ENCODE measurements around the gene SLC13A3.

Gene SLC13A3

DNA sequence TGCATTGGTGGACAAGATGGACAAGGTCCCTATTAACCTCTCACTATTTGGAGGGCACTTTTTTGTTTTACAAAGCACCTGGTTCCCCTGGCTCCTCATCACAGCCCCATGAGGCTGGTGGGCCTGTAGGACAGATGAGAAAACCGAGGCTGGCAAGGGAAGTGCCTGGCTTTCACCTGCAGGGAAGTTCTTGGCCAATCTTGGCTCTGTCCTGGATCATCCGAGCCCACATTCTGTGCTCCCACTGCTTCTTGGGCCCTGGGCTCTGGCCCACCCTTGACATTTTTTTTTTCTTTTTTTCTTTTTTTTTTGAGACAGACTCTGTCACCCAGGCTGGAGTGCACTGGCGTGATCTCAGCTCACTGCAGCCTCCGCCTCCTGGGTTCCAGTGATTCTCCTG, 14.7 kb downstream of the SLC13A3 start:
- DNase-seq (ENCODE audit: low spot score): no peak

DNA sequence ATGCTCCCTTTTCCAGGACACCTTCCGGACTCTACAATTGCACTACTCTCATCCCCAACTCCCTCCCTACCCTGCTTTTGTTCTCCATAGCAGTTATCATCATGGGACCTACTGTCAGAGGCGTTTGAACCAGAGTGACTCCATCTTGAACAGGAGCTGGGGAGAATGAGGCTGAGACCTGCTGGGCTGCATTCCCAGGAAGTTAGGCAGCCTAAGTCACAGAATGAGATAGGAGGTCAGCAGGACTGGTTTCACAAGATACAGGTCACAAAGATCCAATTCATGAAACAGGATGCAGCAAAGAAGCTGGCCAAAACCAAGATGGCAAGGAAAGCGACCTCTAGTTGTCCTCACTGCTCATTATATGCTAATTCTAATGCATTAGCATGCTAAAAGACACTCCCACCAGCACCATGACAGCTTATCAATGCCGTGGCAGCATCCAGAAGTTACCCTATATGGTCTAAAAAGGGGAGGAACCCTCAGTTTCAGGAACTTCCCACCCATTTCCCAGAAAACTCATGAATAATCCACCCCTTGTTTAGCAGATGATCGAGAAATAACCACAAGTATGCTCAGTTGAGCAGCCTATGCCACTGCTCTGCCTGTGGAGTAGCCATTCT, 15.6 kb downstream of the SLC13A3 start:
- DNase-seq (ENCODE audit: low spot score): no peak

DNA sequence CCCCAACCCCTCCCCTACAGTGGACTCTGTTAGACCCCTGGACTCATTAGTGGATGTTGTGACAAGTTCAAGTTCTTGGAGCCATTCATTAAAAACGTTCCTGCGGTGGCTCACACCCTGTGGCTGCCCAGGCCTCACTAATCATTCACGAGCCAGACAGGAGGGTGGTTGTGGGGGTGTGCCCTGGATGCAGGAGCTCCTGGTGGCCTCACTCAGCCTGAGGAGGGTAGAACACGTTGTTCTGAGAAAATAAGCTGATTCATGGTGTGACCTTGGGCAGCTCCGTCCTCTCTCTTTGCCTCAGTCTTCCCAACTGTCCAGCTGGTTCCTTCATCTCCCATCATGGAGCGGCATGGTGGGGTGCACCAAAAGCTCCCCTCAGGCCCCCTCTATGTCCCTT, 16.7 kb downstream of the SLC13A3 start:
- no peak for DNase-seq (ENCODE audit: low spot score)

DNA sequence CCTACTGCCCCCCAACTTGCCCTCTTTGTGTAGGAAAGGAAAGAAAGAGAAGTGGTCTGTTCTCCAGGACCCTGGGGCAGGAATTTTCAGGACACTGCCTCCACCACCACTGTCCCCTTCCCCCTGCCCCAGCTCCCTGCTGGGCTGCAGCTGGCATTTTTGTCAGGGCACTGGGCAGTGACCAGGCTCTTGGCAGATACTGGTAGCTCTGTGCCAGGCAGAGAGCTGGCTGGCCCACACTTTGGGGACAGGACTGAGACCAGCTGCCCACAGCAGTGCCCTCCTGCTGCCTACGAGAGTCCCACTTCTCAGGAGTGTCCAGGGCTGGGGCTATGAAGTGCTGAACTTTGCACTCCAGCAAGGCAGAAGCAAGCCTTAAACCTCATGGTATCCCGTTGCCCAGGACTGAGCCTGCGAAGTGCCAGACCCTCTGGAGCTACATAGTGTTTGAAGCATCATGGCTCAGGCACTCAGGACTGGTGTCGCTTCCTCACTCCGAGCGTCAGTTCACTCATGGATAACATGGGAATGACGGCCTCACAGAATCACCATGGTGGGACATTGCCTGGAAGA, 19.3 kb downstream of the SLC13A3 start:
- no peak for DNase-seq (ENCODE audit: low spot score)

DNA sequence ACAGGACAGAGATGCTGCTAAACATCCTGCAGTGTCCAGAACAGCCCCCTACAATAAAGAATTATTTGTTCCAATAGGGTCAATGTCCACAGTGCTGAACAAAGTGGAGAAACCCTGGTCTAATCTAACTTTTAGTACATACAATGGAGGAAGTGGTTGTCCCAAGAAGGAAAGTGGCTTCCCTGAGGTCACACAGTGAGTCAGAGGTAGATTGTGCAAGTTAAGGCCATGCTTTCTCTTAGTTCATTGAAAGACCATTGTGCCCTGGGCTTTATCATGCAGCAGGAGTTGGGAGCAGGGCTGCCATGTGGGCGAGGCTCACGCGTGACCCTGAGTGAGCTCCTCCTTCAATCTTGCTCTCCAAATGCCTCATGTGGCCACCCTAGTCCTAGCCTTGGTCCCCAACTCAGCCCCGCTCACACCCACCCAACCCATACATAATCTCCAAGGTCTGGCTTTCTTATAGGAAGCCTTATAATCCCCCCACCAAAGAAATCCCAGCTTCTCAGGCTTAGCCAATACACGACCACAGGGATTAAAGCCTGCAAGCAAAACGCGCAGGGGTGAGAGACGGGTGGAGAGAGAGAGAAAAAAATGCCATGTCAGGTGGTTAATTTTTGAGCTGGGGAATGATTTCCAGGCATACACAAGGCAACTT, 19.9 kb downstream of the SLC13A3 start:
- DNase-seq (ENCODE audit: low spot score): no peak

DNA sequence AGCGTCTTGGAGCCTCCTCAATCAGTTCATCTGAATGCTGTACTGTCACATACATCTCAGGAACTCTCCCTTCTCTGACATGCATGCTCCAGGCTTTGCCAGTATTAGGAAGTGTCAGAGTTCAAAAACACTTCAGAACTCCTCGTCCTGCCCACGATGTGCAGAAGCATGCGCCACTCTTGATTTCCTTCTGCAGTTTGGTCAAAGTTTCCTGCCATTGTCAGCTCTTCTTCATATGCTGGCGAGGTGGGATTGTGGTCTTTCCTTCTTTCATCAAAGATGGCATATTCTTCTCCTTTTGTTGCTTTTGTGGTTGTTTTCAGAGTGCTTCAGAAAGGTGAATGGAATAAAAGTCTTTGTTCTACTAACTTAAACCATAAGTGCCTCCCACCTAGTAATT, 21.0 kb downstream of the SLC13A3 start:
- no peak for DNase-seq (ENCODE audit: low spot score)

DNA sequence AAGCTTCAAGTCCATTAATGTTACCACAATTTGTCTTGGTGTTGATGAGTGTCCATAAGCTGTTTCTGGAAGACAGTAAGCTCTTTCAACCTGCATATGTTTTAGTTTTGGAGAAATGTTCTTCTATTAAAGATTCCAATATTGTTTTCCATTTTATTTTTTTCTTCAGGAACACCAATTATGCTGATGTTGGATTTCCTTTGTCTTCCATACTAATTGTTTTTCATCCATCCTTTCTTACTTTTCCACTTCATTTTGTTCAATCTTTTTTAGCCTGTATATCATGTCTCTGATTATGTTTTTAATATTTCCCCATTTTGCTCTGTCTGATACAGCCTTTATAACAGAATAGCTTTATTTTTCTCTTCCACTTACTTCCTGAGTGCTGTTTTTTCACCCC, 21.9 kb downstream of the SLC13A3 start:
- no peak for DNase-seq (ENCODE audit: low spot score)

DNA sequence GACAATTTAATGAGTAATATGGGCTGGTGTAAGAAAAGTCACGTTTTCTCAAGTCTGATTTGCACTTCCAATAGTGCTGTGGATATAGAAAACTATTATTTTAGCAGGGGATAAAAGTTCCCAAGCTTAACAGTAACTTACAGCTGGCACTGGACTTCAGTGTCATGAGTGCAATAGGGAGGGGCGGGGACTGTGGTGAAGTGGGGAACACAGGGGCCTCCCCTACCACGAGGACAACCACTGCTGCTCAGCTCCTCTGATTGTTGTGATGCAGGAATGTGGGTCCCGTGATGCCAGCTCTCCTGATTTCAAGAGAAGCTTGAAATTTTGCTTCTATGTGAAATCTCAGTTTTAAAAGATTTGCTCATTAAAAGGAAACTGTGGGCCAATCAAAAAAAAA, 24.0 kb downstream of the SLC13A3 start:
- DNase-seq (ENCODE audit: low spot score): no peak

DNA sequence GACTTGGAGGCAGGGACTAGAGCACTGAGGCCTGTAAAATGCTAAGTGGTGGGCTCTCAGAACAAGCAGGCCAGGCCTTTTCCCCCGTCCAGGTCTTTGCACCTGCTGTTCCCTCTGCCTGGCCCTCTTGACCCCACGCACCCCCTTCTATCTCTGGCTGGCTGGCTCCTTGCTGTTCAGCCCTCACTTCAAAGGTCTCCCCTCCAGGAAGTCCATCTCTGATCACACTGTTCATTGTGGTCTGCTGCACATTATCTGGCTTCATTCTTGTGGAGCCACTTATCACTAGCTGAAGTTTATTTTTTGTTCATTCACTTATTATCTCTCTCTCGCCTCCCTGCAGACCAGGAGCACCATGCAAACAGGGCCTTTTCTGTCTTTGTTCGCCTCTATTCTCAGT, 24.5 kb downstream of the SLC13A3 start:
- DNase-seq (ENCODE audit: low spot score): no peak

DNA sequence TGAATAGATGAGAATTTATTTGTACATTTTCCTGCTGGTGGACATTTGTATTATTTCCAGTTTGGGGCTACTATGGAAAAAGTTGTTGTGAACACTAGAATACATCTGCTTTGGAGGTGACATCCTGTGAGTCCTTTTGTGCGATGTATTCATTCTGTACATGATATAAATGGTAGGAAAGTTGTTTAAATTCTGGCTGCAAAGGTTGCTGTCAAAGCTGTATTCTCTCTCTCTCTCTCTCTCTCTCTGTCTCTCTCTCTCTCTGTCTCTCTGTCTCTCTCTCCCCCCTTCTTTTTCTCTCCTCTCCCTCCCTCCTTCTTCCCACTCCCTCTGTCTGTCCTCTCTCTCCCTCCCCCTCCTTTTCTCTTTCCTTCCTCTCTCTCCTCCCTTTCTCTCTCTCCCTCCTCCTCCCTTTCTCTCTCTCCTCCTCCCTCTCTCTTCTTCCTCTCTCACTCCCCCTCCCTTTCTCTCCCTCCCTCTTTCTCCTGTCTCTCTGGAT, 25.3 kb downstream of the SLC13A3 start:
- DNase-seq (ENCODE audit: low spot score): no peak

DNA sequence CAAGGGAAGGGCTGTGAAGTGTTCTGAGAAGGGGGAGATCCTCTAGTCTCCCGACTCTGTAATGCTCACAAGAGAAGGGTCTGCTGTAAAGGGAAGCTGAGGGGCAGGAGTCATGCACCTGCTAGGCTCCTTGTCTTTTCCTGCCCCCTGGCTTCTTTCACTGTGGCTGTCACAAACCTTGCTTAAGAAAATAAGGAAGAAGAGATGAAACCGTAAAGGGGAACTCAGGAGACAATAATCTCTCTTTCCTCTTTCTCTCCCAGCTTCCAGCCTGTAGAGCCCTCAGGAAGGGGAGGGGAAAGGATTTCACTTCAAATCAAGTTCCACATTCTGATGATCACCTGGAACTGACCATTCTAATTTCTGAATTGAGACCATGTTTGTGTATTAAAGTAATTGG, 26.3 kb downstream of the SLC13A3 start:
- no peak for DNase-seq (ENCODE audit: low spot score)

DNA sequence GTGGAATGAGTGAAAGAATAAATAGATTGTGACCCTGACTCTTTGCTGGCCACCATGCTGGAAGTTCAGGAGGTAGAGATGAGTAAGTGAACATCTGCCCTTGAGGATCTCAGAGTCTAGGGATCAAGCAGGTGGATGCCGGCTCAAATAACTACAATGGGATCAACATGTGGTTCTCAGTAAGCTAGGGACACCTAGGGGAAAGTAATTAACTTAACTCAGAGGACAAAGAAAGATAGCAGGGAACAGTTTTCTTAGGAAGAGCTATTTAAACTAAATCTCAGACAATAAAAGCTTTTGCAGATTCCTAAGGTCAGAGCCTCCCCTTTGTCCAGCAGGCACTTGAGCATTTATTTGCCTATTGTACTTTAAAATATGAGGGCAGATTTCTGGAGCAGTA, 29.1 kb downstream of the SLC13A3 start:
- no peak for DNase-seq (ENCODE audit: low spot score)

DNA sequence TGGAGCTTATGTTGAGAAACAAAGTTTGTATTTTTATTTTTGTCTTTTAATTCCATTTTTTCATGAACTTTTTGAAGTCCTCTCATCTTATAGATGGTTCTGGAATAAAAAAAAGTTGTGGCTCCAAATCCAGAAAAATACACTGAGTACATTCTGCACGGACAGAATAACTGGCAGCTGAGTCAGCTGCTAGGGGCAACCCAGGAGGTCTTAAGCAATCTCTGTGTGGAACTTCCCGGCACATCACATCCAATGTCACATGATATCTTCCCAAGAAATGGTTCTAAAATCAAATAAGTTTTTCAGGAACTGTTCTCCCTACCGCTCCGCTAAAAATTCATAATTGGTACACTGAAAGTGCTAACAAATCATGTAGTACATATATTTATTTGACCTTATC, 29.8 kb downstream of the SLC13A3 start:
- no peak for DNase-seq (ENCODE audit: low spot score)

DNA sequence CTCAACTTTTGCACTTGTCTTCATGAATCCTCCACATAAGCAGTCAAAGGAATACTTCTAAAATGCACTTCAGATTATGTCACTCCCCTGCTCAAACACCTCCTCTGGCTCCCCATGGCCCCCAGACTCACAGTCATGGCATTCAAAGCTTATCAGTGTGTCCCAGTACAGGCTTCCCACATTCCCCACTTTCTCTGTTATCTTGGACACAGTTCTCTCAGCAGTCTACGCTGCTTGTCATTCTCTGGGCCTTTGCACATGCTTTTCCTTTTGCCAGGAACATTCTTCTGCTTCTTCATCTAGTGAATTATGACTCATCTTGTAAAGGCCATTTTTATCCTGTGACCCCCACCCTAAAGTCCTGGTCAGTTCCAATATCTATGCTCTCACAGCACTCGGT, 31.8 kb downstream of the SLC13A3 start:
- DNase-seq (ENCODE audit: low spot score): no peak

DNA sequence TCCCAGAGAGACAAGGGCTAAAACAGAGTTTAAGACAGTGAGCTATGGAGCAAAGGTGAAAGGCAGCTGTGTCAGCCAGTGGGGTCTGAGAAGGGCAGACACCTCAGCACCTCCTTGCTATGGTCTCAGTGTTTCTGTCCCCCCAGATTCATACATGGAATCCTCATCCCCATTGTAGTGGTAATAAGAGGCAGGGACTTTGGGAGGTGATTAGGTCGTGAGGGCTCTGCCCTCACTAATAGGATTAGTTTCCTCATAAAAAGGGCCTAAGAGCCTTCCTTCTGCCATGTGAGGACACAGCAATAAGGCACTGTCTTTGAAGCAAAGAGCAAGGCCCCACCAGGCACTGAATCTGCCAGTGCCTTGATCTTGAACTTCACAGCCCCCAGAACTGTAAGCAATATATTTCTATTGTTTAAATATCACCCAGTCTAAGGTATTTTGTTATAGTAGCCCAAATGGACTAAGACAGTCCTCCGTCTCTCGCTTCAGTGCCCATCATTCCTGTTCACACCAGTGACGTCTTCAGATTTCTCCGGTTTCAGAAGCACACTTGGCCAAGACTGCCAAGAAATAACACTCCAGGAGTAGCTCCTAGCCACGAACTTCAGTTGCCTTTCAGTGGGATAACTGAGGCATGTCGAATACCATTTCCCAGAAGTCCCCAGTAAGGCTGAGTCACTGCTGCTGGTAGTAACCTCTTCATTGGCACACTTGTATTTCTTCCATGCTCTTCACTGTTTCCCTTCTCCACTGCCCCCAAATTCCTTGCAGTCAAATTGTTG, 32.8 kb downstream of the SLC13A3 start:
- no peak for DNase-seq (ENCODE audit: low spot score)

DNA sequence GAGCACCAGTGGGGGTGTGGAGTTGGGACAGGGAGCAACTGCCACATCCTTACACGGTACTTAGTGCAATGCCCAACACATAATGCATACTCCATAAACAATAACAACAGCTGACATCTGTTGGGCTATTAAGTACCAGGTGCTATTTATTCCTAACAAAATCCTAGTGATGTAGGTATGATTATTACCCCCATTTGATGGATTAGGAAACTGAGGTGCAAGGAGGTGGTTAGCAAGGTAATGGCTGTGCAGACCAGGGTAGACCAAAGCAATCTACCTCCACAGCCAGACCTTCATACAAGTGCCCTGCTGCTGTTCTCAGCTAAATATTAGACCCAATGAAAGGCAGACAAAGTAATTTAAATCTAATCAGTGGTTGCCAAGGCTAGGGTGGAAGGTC, 36.8 kb downstream of the SLC13A3 start:
- no peak for DNase-seq (ENCODE audit: low spot score)

DNA sequence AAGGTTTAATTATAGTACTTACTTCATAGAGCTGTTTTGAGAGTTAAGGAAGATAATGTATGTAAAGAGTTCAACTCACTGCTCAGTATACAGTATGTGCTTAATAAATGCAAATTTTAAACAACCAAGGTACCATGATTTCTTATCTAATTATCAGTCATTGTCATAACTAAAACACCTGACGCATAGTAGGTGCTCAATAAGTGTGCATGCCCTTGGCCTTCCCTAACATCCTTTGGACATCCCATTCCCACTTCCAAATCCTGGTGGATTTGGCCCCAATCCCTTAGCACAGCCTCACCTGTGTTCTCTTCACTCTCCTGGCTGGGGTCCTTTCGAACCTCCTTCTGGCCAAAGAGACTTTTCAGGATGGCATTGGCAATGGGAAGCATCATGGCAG, 41.1 kb downstream of the SLC13A3 start:
- no peak for DNase-seq (ENCODE audit: low spot score)

DNA sequence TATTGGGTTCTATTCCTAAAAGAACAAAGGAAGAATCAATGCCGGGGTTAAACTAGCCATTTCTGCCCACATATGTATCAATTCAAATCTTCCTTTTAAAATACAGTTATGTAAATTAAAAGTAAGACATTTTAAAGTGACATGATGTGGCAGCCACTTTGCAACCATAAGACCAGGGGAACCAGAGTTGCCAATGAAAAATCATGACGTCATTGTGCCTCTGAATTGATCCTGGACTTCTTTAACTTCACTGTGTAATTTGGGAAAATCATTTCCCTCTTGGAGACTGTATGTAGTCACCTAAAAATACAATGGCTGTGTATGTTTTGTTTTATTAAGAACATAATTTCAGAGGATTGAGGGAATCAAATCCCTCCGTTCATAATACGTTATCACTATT, 42.2 kb downstream of the SLC13A3 start:
- no peak for DNase-seq (ENCODE audit: low spot score)

DNA sequence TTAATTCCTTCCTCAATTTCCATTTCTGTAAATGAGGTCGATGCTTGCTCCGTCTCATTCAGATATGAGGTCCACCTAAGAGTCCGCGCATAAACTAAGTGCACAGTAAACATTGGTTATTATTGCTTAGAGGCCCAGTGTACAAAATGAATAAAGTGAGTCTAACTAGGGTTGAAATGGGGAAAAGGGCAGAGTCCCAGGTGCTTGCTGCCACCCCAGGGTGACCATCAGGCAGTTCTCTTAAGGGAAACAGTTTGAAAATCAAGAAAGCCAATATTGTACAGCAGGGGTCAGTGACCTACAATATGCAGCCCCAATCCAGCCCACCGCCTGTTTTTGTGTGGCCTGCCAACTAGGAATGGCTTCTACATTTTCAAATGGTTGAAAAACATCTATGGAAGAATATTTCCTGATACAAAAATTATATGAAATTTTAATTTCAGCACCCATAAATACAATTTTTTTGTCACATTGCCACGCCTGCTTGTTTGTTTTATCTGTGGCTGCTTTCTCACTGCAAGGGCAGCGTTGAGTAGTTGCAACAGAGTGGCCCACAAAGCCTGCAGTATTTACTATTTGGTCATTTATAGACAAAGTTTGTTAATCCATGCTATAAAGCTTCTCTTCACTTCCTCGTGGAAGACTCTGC, 43.3 kb downstream of the SLC13A3 start:
- DNase-seq (ENCODE audit: low spot score): no peak

DNA sequence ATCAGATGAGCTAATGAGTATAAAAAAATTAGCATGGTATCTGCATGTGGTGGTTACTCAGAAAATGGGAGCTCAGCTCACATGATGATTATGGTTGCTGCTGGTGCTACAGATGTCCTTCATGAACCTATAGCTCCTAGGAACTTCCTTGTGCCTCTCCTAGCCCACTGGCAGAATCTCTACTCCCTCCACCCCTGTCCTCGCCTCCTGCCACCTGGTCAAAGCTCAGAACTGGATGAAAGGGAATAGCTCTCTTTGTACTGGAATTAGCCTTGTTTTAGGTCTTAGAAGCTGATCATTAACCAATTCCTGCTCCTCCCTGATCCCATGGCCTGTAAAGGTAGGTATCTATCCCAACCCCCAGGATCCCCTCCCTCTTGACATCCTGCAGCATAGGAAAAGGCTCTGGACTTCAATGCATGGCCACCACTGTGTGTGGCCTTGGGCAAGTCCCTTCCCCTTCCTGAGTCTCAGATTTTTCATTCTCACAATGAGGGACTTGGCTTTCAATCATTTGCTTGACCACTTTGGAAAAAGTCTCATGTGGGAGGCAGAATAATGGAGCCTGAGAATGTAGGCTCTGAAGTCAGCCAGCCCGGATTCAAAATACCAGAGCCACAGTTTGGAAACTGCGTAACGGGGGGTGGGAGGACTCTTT, 43.9 kb downstream of the SLC13A3 start:
- no peak for DNase-seq (ENCODE audit: low spot score)

DNA sequence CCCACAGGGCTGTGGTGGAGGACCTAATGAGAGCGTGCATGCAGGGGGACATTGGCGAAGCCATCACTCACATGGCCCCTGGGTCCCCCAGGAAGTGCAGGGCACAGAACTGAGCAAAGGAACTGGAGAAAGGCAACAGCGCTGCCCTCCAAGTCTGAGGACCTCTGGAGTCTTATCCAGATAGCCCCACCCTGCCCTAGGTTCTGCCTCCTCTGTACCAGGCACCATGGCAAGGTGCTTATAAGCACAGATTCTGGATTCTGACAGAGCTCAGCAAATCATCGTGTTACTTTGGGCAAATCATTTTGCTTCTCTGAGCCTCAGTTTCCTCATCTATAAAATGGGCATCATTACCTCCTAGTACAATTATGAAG, 44.5 kb downstream of the SLC13A3 start:
- DNase-seq (ENCODE audit: low spot score): no peak
